Common myeloid progenitor, CD34-positive (primary cell): ENCODE data around the gene SLC35D3.

Source experiments
- CTCF ChIA-PET: fragments of 350-600 bp; sonication (Branson Sonifier 250); formaldehyde crosslinking; loops from one replicate; lab custom pipeline; 2021; ENCODE audit warnings: antibody characterized with exemption; lab: Charles Lee
- POLR2A ChIA-PET: fragments of 350-600 bp; sonication (Branson Sonifier 250); formaldehyde crosslinking; loops from one replicate; lab custom pipeline; 2021; ENCODE audit warnings: antibody characterized with exemption; lab: Charles Lee
- DNase-seq, 3 donors: peaks; one replicate each; pipeline versions ENCODE4 v3.0.0 to v3.0.0-alpha.2; 2013
- H3K27ac ChIP-seq, 2 experiments: 1 replicate in 1 of 2; 2 replicates in 1 of 2; pipeline ENCODE4 v1.7.0; 2013; ENCODE audit warnings: inconsistent platforms in 2 of 2, low read length in 2 of 2, mild to moderate bottlenecking in 2 of 2, low read depth in 1 of 2, moderate library complexity in 1 of 2; ENCODE audit not compliant: severe bottlenecking in 2 of 2, insufficient read depth in 1 of 2, poor library complexity in 1 of 2
- H3K27me3 ChIP-seq, 5 experiments: replicated peaks in 2 of 5; 1 replicate in 3 of 5; 2 replicates in 2 of 5; pipeline versions ENCODE4 v1.6.1 to v1.7.0; 2013; ENCODE audit warnings: low read length in 4 of 5, mild to moderate bottlenecking in 2 of 5, moderate library complexity in 2 of 5, inconsistent platforms in 1 of 5; ENCODE audit not compliant: insufficient read depth in 5 of 5, control insufficient read depth in 4 of 5
- H3K36me3 ChIP-seq, 4 experiments: 1 replicate in 2 of 4; 2 replicates in 2 of 4; pipeline versions ENCODE4 v1.6.1 to v1.7.0; 2013; ENCODE audit warnings: low read length in 3 of 4, control low read depth in 1 of 4, mild to moderate bottlenecking in 1 of 4; ENCODE audit not compliant: control insufficient read depth in 4 of 4, insufficient read depth in 4 of 4
- H3K4me1 ChIP-seq, 4 experiments: 1 replicate in 3 of 4; 2 replicates in 1 of 4; pipeline versions ENCODE4 v1.6.1 to v1.7.1; 2013; ENCODE audit warnings: low read length in 3 of 4, mild to moderate bottlenecking in 3 of 4, control low read depth in 1 of 4, inconsistent platforms in 1 of 4, moderate library complexity in 1 of 4; ENCODE audit not compliant: control insufficient read depth in 4 of 4, insufficient read depth in 4 of 4; ENCODE audit errors: control extremely low read depth in 1 of 4
- H3K4me3 ChIP-seq, 7 experiments: 1 replicate in 4 of 7; 2 replicates in 3 of 7; pipeline versions ENCODE4 v1.5.1 to v1.7.0; 2013; ENCODE audit warnings: mild to moderate bottlenecking in 7 of 7, low read length in 6 of 7, moderate library complexity in 6 of 7, inconsistent platforms in 2 of 7, low read depth in 2 of 7, control low read depth in 1 of 7; ENCODE audit not compliant: insufficient read depth in 4 of 7, control insufficient read depth in 1 of 7; ENCODE audit errors: extremely low read depth in 1 of 7
- H3K9me3 ChIP-seq, 5 experiments: 1 replicate in 4 of 5; 2 replicates in 1 of 5; pipeline versions ENCODE4 v1.6.1 to v1.7.1; 2013; ENCODE audit warnings: low read length in 4 of 5, mild to moderate bottlenecking in 2 of 5, inconsistent platforms in 1 of 5, low read depth in 1 of 5, moderate library complexity in 1 of 5; ENCODE audit not compliant: control insufficient read depth in 4 of 5, insufficient read depth in 2 of 5; ENCODE audit errors: control extremely low read depth in 1 of 5
- WGBS: methylation state at CpG from one replicate; pipeline ENCODE4 v1.1.5; 2013; ENCODE audit not compliant: insufficient coverage; 5-methylcytosine and 5-hydroxymethylcytosine counted together

Gene SLC35D3

DNA sequence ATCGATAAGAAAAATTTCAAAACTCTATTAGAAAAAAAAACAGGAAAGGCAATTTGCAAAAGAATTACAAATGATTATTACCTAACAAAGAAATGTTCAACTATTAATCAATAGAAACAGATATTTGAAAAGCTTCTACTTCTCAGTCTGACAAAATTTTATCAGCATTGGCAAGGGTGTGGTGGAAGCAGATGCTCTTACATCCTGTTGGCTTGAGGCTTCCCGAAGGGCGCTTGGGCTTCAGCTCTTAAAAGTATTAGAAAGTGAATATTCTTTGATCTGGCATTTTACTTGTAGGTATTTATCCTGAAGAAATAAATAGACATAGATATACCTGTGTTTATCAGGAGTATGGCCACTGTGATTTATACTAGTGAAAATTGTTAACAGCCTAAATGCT is 38.7 kb downstream of the SLC35D3 start:
- Histone ChIP-seq H3K27ac (no peak overlapping the region), H3K4me1 (peaks cover 5 to 23% (median 20%) of the 10 kb centered on the region in 4 experiments), H3K27me3 (peaks cover 0 to 11% (median 2%) of the 10 kb centered on the region in 5 experiments), H3K4me3 (no peak overlapping the region), H3K9me3 (no peaks in the 10 kb centered on the region), H3K36me3 (no peaks in the 10 kb centered on the region)
- CTCF ChIA-PET = interaction anchor here (0.7 kb wide), 1 partner anchor 310 kb away, joined by 3 read pairs; no protein-coding TSS in a partner anchor
- WGBS = no CpG with 5 or more reads among the region's 3 CpGs
- POLR2A ChIA-PET = no interaction called here
- peak; percentile 19 to 71 (median 54) for DNase-seq

DNA sequence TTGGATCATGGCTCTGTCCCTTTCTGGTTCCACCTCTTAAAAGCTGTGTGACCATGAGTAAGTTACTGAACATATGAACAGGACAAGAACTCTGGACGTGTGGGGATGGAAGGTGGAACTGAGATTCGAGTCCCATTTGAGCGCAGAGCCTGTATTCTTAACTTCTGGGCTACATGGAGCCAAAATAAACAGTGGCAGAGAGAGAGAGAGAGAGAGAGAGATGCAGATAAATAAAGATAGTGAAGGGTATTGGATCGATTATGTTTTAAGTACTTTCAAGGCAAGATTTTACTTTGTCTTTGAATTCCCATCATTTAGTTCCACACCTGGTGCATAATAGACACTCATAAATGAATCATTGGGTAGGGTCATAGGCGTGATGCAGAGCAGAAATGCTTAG is 39.7 kb downstream of the SLC35D3 start:
- DNase-seq = no peak
- 100% methylated on average over 2 of the region's 5 CpGs for WGBS
- POLR2A ChIA-PET = no interaction called here
- Histone ChIP-seq H3K4me3 (no peak overlapping the region), H3K27ac (no peak overlapping the region), H3K36me3 (no peaks in the 10 kb centered on the region), H3K27me3 (peaks cover 0 to 11% (median 2%) of the 10 kb centered on the region in 5 experiments), H3K4me1 (peaks cover 2 to 17% (median 15%) of the 10 kb centered on the region in 4 experiments), H3K9me3 (no peaks in the 10 kb centered on the region)
- CTCF ChIA-PET = no interaction called here

DNA sequence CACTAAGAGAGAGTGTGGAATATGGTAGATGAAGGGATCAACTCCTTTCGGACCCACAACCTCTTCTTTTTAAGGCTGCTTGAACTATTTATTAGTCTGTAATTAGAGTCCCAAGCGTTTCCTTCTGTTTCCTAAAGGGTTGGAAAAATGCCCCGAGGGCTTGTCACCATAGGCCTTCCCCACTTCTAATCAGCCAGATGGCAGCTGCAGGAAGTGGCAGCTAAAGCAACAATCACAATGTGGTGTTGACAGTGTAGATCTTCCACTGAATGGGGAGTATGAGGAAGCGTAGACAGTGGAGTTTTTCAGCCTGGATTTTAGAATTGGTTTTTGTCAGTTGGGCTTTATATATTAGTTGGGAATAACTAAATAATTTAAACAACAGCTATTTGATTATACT is 40.6 kb downstream of the SLC35D3 start:
- peak; percentile 61 to 94 (median 91) for DNase-seq
- POLR2A ChIA-PET = no interaction called here
- Histone ChIP-seq H3K9me3 (no peaks in the 10 kb centered on the region), H3K4me1 (peaks cover 2 to 11% (median 9%) of the 10 kb centered on the region in 4 experiments), H3K36me3 (no peaks in the 10 kb centered on the region), H3K27me3 (peaks cover 0 to 11% (median 5%) of the 10 kb centered on the region in 5 experiments), H3K27ac (no peak overlapping the region), H3K4me3 (peak overlapping the region in 1 of 7 experiments; percentile 6)
- CTCF ChIA-PET = interaction anchor here (1.0 kb wide), 1 partner anchor 9 kb away, joined by 3 read pairs; no protein-coding TSS in a partner anchor
- WGBS = 0% methylated on average over 2 of the region's 4 CpGs

DNA sequence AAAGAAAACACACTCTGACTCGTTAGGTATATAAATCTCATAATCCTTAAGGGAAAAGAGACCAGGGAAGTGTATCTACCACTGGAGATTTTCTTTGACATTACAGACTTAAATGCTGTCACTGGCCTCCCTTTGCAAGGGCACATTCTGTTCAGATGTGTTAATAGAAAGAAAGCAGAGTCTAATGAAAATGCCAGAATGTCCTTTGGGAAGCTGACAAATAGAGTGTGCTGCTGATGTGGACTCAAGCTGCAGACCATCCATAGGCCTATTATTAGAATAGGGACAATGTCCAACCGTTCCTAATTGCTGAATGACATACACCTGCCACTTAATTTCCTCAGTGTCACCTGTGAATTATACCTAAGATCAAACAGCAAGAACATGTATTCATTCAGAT is 41.2 kb downstream of the SLC35D3 start:
- CTCF ChIA-PET = interaction anchor here (1.0 to 1.4 kb wide), 3 partner anchors 8 to 35 kb away, joined by 3 to 4 read pairs (median 3); no protein-coding TSS in a partner anchor
- WGBS = 55% methylated on average over 2 of the region's 2 CpGs
- peaks cover 2 to 13% (median 9%) of the 10 kb centered on the region in 4 experiments for H3K4me1 ChIP-seq
- no peaks in the 10 kb centered on the region for H3K36me3 ChIP-seq
- peaks cover 0 to 10% (median 6%) of the 10 kb centered on the region in 5 experiments for H3K27me3 ChIP-seq
- H3K4me3 ChIP-seq = no peak overlapping the region
- no peaks in the 10 kb centered on the region for H3K9me3 ChIP-seq
- no peak for DNase-seq
- no peak overlapping the region for H3K27ac ChIP-seq
- POLR2A ChIA-PET = no interaction called here

DNA sequence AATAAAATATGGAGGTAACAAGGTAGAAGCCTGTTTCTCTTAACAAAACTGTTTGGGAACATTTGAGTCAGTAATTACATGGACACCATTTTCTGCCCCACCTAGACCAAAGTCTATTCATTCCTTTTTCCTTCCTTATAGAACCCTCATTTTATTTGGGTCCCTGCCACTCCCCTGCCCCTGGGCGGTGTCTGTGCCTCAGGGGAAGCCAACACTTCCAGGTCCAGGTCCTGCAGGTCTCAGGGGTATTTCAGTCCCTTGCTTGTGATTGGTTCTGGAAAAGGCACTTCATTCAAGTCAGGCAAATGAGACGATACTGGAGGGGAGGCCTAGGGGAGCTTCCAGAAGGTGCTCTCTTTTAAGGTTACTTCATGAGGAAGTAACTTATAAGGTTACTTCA is 42.3 kb downstream of the SLC35D3 start:
- CTCF ChIA-PET = interaction anchor here (1.3 to 1.4 kb wide), 2 partner anchors 9 to 36 kb away, joined by 3 to 4 read pairs; no protein-coding TSS in a partner anchor
- POLR2A ChIA-PET = no interaction called here
- Histone ChIP-seq H3K9me3 (no peaks in the 10 kb centered on the region), H3K4me1 (peaks cover 2 to 13% (median 9%) of the 10 kb centered on the region in 4 experiments), H3K27me3 (peaks cover 0 to 7% (median 5%) of the 10 kb centered on the region in 5 experiments), H3K36me3 (no peaks in the 10 kb centered on the region), H3K4me3 (no peak overlapping the region), H3K27ac (no peak overlapping the region)
- 89% methylated on average over 2 of the region's 2 CpGs for WGBS
- no peak for DNase-seq

DNA sequence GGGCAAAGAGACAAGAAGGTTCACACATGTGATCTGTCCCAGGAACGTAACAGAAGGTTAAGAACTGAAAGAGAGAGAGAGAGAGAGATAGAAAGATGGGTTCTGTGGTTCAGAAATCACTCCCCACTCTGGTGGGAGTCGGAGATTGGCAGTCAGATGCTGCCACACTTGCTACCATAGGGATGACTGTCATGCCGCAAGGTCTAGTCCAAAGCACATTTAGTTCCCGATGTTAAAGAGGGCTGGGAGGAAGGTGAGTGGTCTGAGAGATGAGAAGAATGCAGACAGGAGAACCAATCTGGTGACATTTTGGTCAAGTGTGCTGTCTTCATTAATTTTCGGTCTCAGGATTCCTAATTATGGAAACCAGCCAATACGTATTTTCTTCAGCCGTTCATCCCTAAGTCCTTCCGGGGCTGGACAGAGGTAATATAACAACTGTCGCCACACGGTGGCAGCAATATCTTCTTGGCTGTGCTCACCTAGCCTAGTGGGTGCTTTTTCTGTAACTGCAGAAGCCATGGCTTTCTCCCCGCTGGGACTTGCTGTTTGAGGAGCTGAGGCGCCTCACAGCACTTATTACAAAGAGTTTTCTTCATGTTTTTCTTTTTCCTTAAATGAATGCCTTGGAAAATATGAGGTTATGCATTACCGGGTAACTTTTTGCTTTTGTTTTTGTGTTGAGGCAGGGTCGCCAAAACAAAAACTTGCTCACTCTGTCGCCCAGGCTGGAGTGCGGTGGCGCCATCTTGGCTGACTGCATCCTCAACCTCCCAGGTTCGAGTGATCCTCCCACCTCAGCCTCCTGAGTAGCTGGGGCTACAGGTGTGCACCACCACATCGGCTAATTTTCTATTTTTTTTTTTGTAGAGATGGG is 46.0 kb downstream of the SLC35D3 start:
- Histone ChIP-seq H3K36me3 (no peaks in the 10 kb centered on the region), H3K4me1 (peaks cover 0 to 6% (median 3%) of the 10 kb centered on the region in 4 experiments), H3K9me3 (no peaks in the 10 kb centered on the region), H3K27me3 (peaks cover 0 to 14% (median 4%) of the 10 kb centered on the region in 5 experiments), H3K4me3 (peak overlapping the region in 1 of 7 experiments; percentile 43), H3K27ac (no peak overlapping the region)
- peak; percentile 71 to 80 (median 79) for DNase-seq
- POLR2A ChIA-PET = no interaction called here
- WGBS = 39% methylated on average over 13 of the region's 19 CpGs
- CTCF ChIA-PET = interaction anchor here (0.6 to 1.6 kb wide), 5 partner anchors 12 to 776 kb away, joined by 3 to 5 read pairs (median 3); no protein-coding TSS in a partner anchor
